GM10266 (cell line): ENCODE measurements around the gene PRRT2.

Source experiments
- DNase-seq: peaks from one replicate; pipeline ENCODE4 v3.0.0; 2012; ENCODE audit errors: extremely low spot score
- TF ChIP-seq, protein P1 (sequence below): IDR thresholded peaks from 2 replicates; pipeline ENCODE4 v1.5.1; 2012; ENCODE audit warnings: mild to moderate bottlenecking, low read depth; ENCODE audit not compliant: control insufficient read depth, insufficient read depth; ENCODE audit errors: missing control alignments

Gene PRRT2

DNA sequence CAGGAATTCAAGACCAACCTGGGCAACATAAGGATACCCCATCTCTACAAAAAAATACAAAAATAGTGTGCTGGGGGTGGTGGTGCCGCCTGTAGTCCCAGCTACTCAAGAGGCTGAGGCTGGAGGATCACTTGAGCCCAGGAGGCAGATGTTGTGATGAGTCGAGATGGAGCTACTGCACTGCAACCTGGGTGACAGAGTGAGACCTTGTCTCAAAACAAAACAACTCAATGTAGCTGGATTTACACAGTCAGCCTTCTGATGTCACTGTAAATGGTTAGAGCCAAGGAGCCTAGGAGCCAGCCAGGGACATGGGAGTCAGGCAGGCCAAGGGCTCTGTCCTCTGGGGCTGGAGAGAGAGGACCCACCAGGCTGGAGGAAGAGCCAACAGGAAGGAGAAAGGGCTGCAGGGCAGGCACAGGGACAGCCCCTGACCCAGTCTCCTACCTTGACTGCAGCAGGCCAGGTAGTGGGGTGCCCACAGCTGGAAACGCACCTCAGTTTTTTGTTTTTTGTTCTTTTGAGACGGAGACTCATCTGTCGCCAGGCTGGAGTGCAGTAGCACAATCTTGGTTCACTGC lies 42.6 kb downstream of the PRRT2 start:
- TF ChIP-seq, protein P1, sequence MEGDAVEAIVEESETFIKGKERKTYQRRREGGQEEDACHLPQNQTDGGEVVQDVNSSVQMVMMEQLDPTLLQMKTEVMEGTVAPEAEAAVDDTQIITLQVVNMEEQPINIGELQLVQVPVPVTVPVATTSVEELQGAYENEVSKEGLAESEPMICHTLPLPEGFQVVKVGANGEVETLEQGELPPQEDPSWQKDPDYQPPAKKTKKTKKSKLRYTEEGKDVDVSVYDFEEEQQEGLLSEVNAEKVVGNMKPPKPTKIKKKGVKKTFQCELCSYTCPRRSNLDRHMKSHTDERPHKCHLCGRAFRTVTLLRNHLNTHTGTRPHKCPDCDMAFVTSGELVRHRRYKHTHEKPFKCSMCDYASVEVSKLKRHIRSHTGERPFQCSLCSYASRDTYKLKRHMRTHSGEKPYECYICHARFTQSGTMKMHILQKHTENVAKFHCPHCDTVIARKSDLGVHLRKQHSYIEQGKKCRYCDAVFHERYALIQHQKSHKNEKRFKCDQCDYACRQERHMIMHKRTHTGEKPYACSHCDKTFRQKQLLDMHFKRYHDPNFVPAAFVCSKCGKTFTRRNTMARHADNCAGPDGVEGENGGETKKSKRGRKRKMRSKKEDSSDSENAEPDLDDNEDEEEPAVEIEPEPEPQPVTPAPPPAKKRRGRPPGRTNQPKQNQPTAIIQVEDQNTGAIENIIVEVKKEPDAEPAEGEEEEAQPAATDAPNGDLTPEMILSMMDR: no peak
- DNase-seq: no peak

DNA sequence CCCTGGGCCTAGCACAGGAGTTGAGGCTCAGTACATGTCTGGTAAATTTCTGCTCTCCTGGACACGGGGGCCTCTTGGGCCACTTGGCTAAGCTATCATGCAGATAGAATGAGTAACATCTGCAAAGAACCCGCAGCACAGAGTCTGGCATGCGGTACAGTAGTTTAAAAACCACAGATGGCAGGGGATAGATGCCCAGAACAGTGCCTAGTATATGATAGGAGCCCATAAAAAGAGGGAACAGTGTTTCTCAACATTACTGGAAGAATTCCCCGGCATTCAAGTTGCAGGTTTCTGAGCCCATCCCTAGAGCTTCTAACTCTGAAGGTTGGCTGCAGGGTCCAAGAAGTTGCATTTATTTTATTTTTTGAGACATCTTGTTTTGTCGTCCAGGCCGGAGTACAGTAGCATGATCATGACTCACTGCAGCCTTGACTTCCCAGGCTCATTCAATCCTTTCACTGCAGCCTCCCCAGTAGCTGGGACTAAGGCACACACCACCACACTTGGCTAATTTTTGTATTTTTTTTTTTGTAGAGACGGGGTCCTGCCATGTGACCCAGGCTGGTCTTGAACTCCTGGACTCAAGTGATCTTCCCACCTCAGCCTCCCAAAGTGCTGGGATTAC lies 45.3 kb downstream of the PRRT2 start:
- no peak for DNase-seq
- TF ChIP-seq, protein P1: no peak

DNA sequence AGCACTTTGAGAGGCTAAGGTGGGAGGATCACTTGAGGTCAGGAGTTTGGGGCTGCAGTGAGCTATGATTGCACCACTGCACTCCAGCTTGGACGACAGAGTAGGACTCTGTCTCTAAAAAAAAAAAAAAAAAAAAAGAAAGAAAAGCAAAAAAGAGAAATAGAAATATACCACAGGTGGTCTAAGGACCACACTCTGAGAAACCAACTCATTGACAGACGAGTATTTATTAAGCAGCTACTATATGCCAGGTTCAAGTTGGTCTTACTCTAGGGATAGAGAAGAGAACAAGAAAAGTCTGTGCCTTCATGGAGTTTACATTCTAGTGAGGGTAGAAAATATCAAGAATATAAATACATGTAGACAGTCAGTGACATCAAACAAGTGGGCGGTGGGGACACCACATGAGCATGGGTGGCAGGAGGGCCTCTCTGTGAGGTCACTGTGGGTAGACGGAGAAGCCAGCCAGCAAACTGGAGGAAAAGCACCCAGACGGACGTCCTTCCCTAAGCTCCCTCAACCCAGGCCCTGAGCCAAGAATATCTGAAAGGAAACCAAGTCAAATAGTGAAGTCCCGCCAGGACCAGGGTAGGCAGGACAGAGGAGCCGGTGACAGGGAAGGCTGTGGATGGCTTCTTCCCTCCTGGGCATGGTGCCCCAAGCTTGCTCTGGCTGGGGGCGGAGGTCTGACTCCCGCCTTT lies 46.3 kb downstream of the PRRT2 start:
- TF ChIP-seq, protein P1: no peak
- no peak for DNase-seq

DNA sequence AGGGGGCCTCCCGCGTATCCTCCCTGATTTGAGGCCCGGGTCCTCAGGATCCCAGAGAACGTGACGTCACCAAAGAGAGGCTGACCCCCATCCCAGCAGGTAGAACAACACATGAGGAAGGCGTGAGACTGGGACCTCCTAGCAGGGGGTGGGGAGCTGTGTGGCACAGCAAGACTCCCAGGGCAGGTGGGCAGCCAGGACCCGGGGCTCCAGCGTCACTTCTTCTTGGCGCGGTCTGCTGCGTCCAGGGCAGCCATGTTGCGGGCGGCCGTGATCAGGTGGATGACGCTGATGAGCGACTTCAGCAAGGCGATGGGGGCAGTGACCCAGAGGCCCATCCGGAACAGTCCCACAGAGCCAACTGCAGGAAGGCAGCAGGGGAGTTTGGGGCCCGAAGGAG lies 47.0 kb downstream of the PRRT2 start:
- TF ChIP-seq, protein P1: no peak
- no peak for DNase-seq

DNA sequence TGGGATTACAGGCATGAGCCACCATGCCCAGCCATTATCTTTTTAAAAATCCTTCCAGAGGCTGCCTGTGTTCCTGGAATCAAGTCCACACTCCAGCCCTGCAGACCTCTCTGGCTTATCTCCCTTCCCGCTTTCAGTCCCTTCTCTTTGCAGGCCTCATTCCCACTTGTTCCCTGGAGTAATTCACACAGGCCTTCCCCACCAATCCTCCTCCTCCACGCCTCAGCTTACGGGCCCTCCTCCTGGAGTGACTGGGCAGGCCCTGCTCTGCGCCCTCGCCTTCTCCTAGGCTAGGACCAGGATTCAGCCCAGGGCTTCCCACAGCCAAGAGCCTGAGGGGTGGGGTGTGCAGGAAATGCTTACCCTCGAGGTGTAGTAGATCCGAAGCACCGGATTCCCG lies 48.2 kb downstream of the PRRT2 start:
- TF ChIP-seq, protein P1: no peak
- no peak for DNase-seq

DNA sequence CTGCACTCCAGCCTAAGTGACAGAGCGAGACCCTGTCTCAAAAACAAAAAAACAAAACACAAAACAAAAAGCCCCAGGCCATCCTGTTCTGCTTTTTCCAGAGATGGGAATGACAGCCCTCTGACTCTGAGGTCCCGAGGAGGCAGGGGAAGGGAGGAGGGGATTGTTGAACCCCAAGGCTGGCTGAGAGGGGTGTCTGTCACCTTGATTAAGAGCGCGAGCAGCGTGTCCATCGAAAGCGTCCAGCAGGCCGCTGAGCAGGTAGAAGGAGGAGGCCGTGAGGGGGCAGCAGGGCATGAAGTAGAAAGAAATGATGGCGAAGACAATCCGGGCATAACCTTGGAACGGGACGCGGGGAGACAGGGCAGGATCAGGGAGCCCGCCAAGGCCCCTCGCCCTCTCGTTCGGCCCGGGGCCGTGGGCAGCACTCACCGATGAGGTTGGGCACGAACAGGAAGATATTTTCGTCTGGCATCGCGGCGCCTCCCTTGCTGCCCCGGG lies 50.4 kb downstream of the PRRT2 start:
- TF ChIP-seq, protein P1: peak; percentile 21
- no peak for DNase-seq
